Endothelial cell of umbilical vein (primary cell): ENCODE data around the gene LOX. TPM values are rescaled to one million over a fixed set of nuclear protein-coding genes. Genes with fewer than 3 reads are reported as not detected.

Source experiments
- BruUV-seq: library from RNA; stranded (reverse); fragments of 400-500 nt; replicated peaks from 2 replicates; lab custom pipeline; 2021; lab: Mats Ljungman, UMichigan
- CTCF ChIA-PET: fragments of 300-600, 350-600 bp; sonication (Branson Sonifier 250); formaldehyde crosslinking; loops from one replicate; lab custom pipeline; 2021; ENCODE audit warnings: antibody characterized with exemption, inconsistent platforms; lab: Charles Lee
- POLR2A ChIA-PET: fragments of 300-600, 350-600 bp; sonication (Branson Sonifier 250); formaldehyde crosslinking; loops from one replicate; lab custom pipeline; 2021; ENCODE audit warnings: antibody characterized with exemption, inconsistent platforms; lab: Charles Lee
- DNase-seq: peaks from one replicate; pipeline ENCODE4 v3.0.0-alpha.2; 2011; ENCODE audit warnings: low read depth, low spot score
- FAIRE-seq: peaks from 2 replicates; lab custom pipeline; 2011; peaks lifted over from hg19 to GRCh38; lab: Jason Lieb, UNC
- H2AFZ ChIP-seq: 2 replicates; pipeline ENCODE4 v1.6.0; 2012; ENCODE audit warnings: low read depth, low read length, control low read depth, inconsistent platforms
- H3K27ac ChIP-seq: 2 replicates; pipeline ENCODE4 v1.5.1; 2011; ENCODE audit warnings: low read depth, mild to moderate bottlenecking, control low read depth, low read length, moderate library complexity; ENCODE audit not compliant: insufficient read depth
- H3K27me3 ChIP-seq, 2 experiments: 2 replicates each; pipeline versions ENCODE4 v1.6.0 to v1.6.1; 2011; ENCODE audit warnings: low read length in 2 of 2, mixed read lengths in 1 of 2; ENCODE audit not compliant: control insufficient read depth in 2 of 2, insufficient read depth in 2 of 2
- H3K36me3 ChIP-seq, 2 experiments: 2 replicates in 1 of 2; 3 replicates in 1 of 2; pipeline ENCODE4 v1.5.1; 2011; ENCODE audit warnings: low read length in 2 of 2, mild to moderate bottlenecking in 1 of 2, moderate library complexity in 1 of 2; ENCODE audit not compliant: control insufficient read depth in 2 of 2, insufficient read depth in 2 of 2; ENCODE audit errors: extremely low read depth in 1 of 2
- H3K4me1 ChIP-seq: 3 replicates; pipeline ENCODE4 v1.5.1; 2011; ENCODE audit warnings: mild to moderate bottlenecking, low read length; ENCODE audit not compliant: control insufficient read depth, insufficient read depth; ENCODE audit errors: extremely low read depth
- H3K4me2 ChIP-seq: 2 replicates; pipeline ENCODE4 v1.6.1; 2011; ENCODE audit warnings: low read length, control low read depth, mixed read lengths; ENCODE audit not compliant: insufficient read depth
- H3K4me3 ChIP-seq, 3 experiments: fragments of 200-600 bp in 1 of 3; sonication (generic), shearing (Covaris generic) in 1 of 3; replicated peaks in 1 of 3; 2 replicates each; pipeline ENCODE4 v1.5.1; 2011 to 2016; ENCODE audit warnings: control low read depth in 3 of 3, low read length in 3 of 3, mild to moderate bottlenecking in 2 of 3, inconsistent platforms in 1 of 3, low read depth in 1 of 3, moderate library complexity in 1 of 3; ENCODE audit not compliant: insufficient read depth in 1 of 3
- H3K79me2 ChIP-seq: 2 replicates; pipeline ENCODE4 v1.6.0; 2012; ENCODE audit warnings: low read length, inconsistent platforms; ENCODE audit not compliant: control insufficient read depth, insufficient read depth
- H3K9ac ChIP-seq: replicated peaks from 2 replicates; pipeline ENCODE3; 2011; ENCODE audit warnings: low read length, control low read depth; ENCODE audit not compliant: insufficient read depth; ENCODE audit errors: extremely low read depth
- H3K9me1 ChIP-seq: replicated peaks from 3 replicates; pipeline ENCODE4 v1.6.0; 2011; ENCODE audit warnings: mild to moderate bottlenecking, low read length; ENCODE audit not compliant: control insufficient read depth, insufficient read depth; ENCODE audit errors: extremely low read depth
- H3K9me3 ChIP-seq: replicated peaks from 2 replicates; pipeline ENCODE4 v1.5.1; 2012; ENCODE audit warnings: low read length, inconsistent platforms; ENCODE audit not compliant: control insufficient read depth, insufficient read depth
- H4K20me1 ChIP-seq: replicated peaks from 2 replicates; pipeline ENCODE3; 2011; ENCODE audit warnings: mild to moderate bottlenecking, low read length; ENCODE audit not compliant: control insufficient read depth, insufficient read depth; ENCODE audit errors: extremely low read depth
- CTCF ChIP-seq, 2 donors: IDR thresholded peaks; 1 replicate in 1 of 2; 2 replicates in 1 of 2; pipeline ENCODE4 v1.5.1; 2011; ENCODE audit warnings: low read length in 2 of 2, mild to moderate bottlenecking in 2 of 2, moderate library complexity in 2 of 2, control low read depth in 1 of 2, inconsistent platforms in 1 of 2, low read depth in 1 of 2; ENCODE audit not compliant: insufficient read depth in 1 of 2; ENCODE audit errors: extremely low read depth in 1 of 2
- EZH2 ChIP-seq: IDR thresholded peaks from 2 replicates; pipeline ENCODE4 v1.6.1; 2012; ENCODE audit warnings: borderline replicate concordance, low read depth, mild to moderate bottlenecking, moderate library complexity, low read length, inconsistent platforms; ENCODE audit not compliant: severe bottlenecking
- FOS ChIP-seq: IDR thresholded peaks from 2 replicates; pipeline ENCODE4 v1.6.1; 2011; ENCODE audit warnings: mild to moderate bottlenecking, low read length, moderate library complexity, borderline replicate concordance; ENCODE audit not compliant: insufficient read depth
- GATA2 ChIP-seq: IDR thresholded peaks from 2 replicates; pipeline ENCODE4 v1.7.0; 2011; ENCODE audit warnings: low read depth, mild to moderate bottlenecking, moderate library complexity, mixed read lengths, low read length; ENCODE audit not compliant: insufficient read length, insufficient read depth
- JUN ChIP-seq: IDR thresholded peaks from 2 replicates; pipeline ENCODE4 v1.6.1; 2011; ENCODE audit warnings: borderline replicate concordance, low read depth; ENCODE audit not compliant: insufficient read length, insufficient read depth
- MAX ChIP-seq: IDR thresholded peaks from 2 replicates; pipeline ENCODE4 v1.6.1; 2011; ENCODE audit not compliant: insufficient read depth, insufficient read length
- MYC ChIP-seq: IDR thresholded peaks from one replicate; pipeline ENCODE4 v1.6.1; 2011; ENCODE audit warnings: mild to moderate bottlenecking, low read depth, low read length
- POLR2A ChIP-seq: IDR thresholded peaks from 2 replicates; pipeline ENCODE4 v1.6.1; 2012; ENCODE audit warnings: low read depth, mild to moderate bottlenecking, control low read depth, low read length
- POLR2AphosphoS5 ChIP-seq: IDR thresholded peaks from 2 replicates; pipeline ENCODE4 v1.6.1; 2012; ENCODE audit warnings: low read depth, mild to moderate bottlenecking, control low read depth, low read length, moderate library complexity; ENCODE audit not compliant: insufficient read depth
- dilution Hi-C: fragments of 300-500 bp; cut with MboI; formaldehyde crosslinking; loops from one replicate; pipeline ENCODE4 v1.15.0; 2019; ENCODE audit warnings: low sequenced_read_pairs; ENCODE audit not compliant: extremely low pct_ligation_motif_present
- intact Hi-C: fragments of 100-400 bp; cut with micrococcal nuclease; formaldehyde crosslinking; loops from one replicate; pipeline ENCODE4 v1.10.0; 2022
- polyA plus RNA-seq, 4 experiments: library from polyadenylated mRNA; depleted of rRNA in 3 of 4; stranded (reverse) in 3 of 4; unstranded in 1 of 4; fragments of >200 nt; gene quantifications; 2 replicates each; pipeline versions ENCODE4 v1.2.1 to v1.2.3, GENCODE V29; 2011 to 2012; ENCODE audit warnings: missing spikeins in 1 of 4
- total RNA-seq: library from RNA; stranded (reverse); gene quantifications from 2 replicates; pipeline ENCODE4 v1.2.3, GENCODE V29; 2021

LOX gene
- total and polyA plus RNA-seq, 2 donors (not counting 3 experiments of a cell fraction or from before 2014, with no cell fraction given), result 39.0 to 79.1 TPM

- FAIRE-seq, result no peak
- Histone ChIP-seq H3K4me1 (no peaks in the 10 kb centered on the region), H3K4me2 (no peak overlapping the region), H3K79me2 (no peaks in the 10 kb centered on the region), H3K9ac (no peak overlapping the region), H2AFZ (no peak overlapping the region), H3K27ac (no peak overlapping the region), H3K4me3 (no peak overlapping the region), H3K9me3 (no peaks in the 10 kb centered on the region), H3K9me1 (no peaks in the 10 kb centered on the region), H3K36me3 (no peaks in the 10 kb centered on the region), H4K20me1 (no peaks in the 10 kb centered on the region), H3K27me3 (no peaks in the 10 kb centered on the region)
- no peak for DNase-seq
- ChIA-PET POLR2A (no interaction called here), CTCF (interaction anchor here (1.0 to 3.1 kb wide), 4 partner anchors 18 to 48 kb away, joined by 3 to 25 read pairs (median 5); no protein-coding TSS in a partner anchor)
- intact Hi-C loops (no loop called here), dilution Hi-C loops (no loop called here)
- no TSS peak for BruUV-seq
- TF ChIP-seq JUN (no peak), MAX (no peak), POLR2A (no peak), MYC (no peak), EZH2 (no peak), GATA2 (no peak), POLR2AphosphoS5 (no peak), FOS (no peak), CTCF (IDR thresholded peaks at IDR 0.05; ENCODE audit: extremely low read depth in 1 of 2, insufficient read depth in 1 of 2, low read depth in 1 of 2, low read length in 2 of 2) (no peak)
Measured at GRCh38 chr5:122054266-122054665, 23.8 kb downstream of the LOX start.
